Measurements from ENCODE around the gene ZNF691. TPM values are rescaled to one million over a fixed set of nuclear protein-coding genes. Genes with fewer than 3 reads are reported as not detected.
A peak's percentile ranks its signal among the peaks of the same experiment; 100 is the strongest.
"Not testable (repeated sequence)": the region's sequence is repeated elsewhere in the genome, so short reads cannot be mapped to it uniquely, and the experiment has no call there.

ZNF691 gene, protein sequence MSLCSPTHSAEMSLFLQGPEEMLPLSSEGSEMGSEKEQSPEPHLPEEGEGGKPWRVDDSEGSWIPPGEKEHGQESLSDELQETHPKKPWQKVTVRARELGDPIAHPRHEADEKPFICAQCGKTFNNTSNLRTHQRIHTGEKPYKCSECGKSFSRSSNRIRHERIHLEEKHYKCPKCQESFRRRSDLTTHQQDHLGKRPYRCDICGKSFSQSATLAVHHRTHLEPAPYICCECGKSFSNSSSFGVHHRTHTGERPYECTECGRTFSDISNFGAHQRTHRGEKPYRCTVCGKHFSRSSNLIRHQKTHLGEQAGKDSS
- total RNA-seq = 10 to 100 TPM; 10.8 to 11.0 TPM

DNA sequence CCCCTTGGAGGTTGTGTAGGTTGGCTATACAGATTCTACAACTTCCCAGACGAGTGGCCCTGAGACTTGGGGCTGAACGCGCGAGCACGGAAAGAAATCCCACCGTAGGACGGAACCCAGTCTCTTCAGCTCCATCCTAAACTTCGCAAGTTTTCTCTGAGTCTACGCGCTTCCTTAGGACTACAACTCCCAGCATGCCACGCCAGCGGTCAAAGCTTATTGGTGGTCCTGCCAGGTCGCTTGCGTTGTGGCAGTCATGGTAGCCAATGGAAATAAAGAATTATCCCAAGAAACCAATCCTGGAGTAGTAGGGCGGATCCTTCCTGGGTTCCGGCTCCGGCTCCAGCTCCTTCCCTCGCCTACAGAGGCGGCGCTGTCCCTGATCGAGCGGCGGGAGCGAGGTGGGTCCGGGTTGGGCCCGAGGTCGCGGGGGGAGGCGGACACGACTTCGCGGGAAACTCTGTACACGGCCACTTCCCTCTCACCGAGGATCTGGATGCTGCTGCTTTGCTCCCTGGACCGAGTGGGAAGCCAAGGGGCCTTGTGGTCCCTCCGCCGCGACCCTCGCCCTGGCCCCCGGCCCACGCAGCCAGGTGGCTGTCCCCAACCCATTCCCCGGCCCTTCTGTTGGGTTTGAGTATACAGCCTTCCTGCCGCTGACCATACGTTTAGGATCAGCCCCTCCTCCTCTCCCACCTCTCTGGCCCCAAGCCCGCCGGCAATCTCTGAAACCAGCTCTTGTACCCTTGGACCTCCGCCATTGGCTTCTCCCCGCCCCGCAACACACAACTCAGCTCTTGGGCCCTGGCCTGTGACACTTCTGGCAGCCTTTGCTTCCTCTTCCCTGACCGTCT is at the start of gene ZNF691:
ZNF691 (plus strand) TSS at position 357 of the 854 bp plus-strand sequence. CDS start 3,046 bp downstream, outside the sequence.
- Mint-ChIP-seq H3K4me3 (peak within 1 kb of the TSS; percentile 99), H3K9me3 (peaks cover 6% of the 10 kb centered on the region), H3K27ac (peak within 1 kb of the TSS; percentile 90), H3K27me3 (no peaks in the 10 kb centered on the region), H3K36me3 (ENCODE audit: low read depth) (peaks cover 33% of the 10 kb centered on the region), H3K4me1 (peaks cover 33% of the 10 kb centered on the region)
- POLR2A ChIA-PET = interaction anchor here (0.6 to 1.4 kb wide), 7 partner anchors 11 to 514 kb away, joined by 3 to 6 read pairs (median 4); partner anchors contain the start of genes C1orf50 and P3H1
- CTCF ChIA-PET = interaction anchor here (0.8 to 3.2 kb wide), 12 partner anchors 8 to 227 kb away, joined by 3 to 17 read pairs (median 4); no protein-coding TSS in a partner anchor
- peak; percentile 94 for DNase-seq

DNA sequence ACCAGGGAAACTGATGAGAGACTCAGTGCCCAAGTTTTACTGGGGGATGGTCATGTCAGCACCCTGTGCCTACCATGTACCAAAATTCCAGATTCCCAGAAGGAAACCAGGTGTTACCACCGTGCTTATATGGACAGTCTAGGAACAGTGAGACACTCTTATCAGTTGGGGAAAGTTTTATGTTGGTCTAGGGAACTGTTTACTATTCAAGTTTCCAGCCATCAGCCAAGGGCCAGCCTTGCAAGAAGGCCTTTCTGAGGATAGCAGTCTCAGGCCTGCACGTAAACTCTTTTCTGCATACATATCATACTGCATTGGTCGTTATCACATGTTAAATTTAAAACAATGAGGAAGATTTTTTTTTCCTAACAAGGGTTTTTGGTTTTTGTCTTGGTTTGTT is 49.0 kb upstream of the ZNF691 start:
- POLR2A ChIA-PET = no interaction called here
- no peaks in the 10 kb centered on the region for H3K36me3 Mint-ChIP-seq (ENCODE audit: low read depth)
- H3K4me3 Mint-ChIP-seq = no peak overlapping the region
- no peak for DNase-seq
- H3K27ac Mint-ChIP-seq = no peak overlapping the region
- H3K9me3 Mint-ChIP-seq = no peaks in the 10 kb centered on the region
- H3K27me3 Mint-ChIP-seq = peaks cover 10% of the 10 kb centered on the region
- CTCF ChIA-PET = no interaction called here
- H3K4me1 Mint-ChIP-seq = no peaks in the 10 kb centered on the region

DNA sequence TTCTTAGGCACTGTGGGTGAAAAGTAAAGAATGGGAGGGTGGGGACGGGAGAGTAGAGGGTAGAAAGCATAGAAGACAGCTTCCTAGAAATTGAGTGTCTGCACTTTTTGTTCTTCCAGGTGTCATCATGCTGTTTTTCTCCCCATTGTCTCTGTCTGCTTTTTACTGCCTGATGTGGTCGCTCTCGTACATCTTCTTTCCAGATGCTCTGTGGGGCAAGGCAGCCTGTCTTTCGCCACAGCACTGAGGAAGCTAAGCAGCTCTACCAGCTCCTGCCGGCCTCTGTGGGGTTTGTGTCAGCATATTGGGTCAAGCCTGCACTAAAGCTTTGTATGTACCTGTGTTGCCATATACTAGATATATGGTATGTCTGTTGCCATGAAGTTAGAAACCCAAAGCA is 48.4 kb upstream of the ZNF691 start:
- CTCF ChIA-PET = no interaction called here
- DNase-seq = no peak
- H3K27me3 Mint-ChIP-seq = peaks cover 10% of the 10 kb centered on the region
- H3K9me3 Mint-ChIP-seq = no peaks in the 10 kb centered on the region
- no peaks in the 10 kb centered on the region for H3K36me3 Mint-ChIP-seq (ENCODE audit: low read depth)
- POLR2A ChIA-PET = no interaction called here
- H3K27ac Mint-ChIP-seq = no peak overlapping the region
- no peaks in the 10 kb centered on the region for H3K4me1 Mint-ChIP-seq
- no peak overlapping the region for H3K4me3 Mint-ChIP-seq

DNA sequence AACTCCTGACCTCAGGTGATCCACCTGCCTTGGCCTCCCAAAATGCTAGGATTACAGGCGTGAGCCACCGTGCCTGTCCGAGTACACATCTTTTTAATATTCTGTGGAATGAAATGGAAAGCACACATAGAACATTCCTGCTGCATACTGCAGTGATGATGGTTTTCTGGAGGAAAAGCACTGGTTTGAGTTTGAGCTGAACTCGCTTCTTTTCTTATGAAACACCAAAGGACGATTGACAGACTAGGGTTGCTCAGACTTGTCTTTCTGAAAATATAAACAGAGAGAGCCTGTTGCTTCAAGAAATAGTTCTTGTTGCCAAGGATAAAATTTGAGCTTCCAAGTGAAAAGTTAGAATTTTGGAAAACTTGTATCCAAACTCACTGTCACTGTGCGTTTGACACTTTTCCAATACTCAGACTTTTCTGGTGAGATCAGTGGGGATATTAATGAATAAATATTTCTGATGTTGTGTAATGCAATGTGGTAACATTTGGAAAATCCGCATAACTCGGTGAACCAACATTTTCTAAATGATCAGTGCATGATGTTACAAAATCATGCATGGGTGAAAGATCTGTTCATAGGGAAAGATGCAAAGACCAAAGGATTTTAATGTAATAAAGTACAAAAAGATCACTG is 44.5 kb upstream of the ZNF691 start:
- no peak overlapping the region for H3K4me3 Mint-ChIP-seq
- H3K27ac Mint-ChIP-seq = no peak overlapping the region
- no peak for DNase-seq
- H3K27me3 Mint-ChIP-seq = peaks cover 6% of the 10 kb centered on the region
- CTCF ChIA-PET = interaction anchor here (1.1 kb wide), 1 partner anchor 19 kb away, joined by 3 read pairs; no protein-coding TSS in a partner anchor
- peaks cover 6% of the 10 kb centered on the region for H3K4me1 Mint-ChIP-seq
- POLR2A ChIA-PET = no interaction called here
- peaks cover 3% of the 10 kb centered on the region for H3K36me3 Mint-ChIP-seq (ENCODE audit: low read depth)
- H3K9me3 Mint-ChIP-seq = no peaks in the 10 kb centered on the region

DNA sequence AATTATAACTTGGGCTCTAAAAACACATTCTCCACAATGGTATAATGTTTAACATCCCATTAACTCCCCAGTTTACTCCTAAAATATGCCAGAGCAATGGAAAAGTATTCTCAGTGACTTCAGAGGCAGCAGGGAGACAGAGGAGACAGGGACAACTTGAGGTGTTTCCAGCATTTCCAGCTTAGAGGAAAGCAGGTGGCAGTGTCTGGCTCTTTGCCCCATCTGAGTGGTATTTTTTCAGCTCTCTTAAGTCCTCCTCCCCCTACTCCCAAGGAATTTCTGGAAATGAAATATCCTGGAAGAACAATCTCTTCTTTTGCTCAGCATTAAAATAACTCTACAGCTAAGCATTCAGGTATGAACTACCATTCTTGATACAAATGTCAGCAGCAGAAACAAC is 40.2 kb upstream of the ZNF691 start:
- Mint-ChIP-seq H3K4me3 (no peak overlapping the region), H3K9me3 (no peaks in the 10 kb centered on the region), H3K4me1 (peaks cover 15% of the 10 kb centered on the region), H3K27me3 (no peaks in the 10 kb centered on the region), H3K27ac (no peak overlapping the region), H3K36me3 (ENCODE audit: low read depth) (peaks cover 3% of the 10 kb centered on the region)
- no peak for DNase-seq
- ChIA-PET CTCF (interaction anchor here (2.2 kb wide), 1 partner anchor 10 kb away, joined by 8 read pairs; the partner anchor contains the start of genes ERMAP and SVBP), POLR2A (interaction anchor here (0.7 kb wide), 1 partner anchor 1035 kb away, joined by 3 read pairs; no protein-coding TSS in a partner anchor)

DNA sequence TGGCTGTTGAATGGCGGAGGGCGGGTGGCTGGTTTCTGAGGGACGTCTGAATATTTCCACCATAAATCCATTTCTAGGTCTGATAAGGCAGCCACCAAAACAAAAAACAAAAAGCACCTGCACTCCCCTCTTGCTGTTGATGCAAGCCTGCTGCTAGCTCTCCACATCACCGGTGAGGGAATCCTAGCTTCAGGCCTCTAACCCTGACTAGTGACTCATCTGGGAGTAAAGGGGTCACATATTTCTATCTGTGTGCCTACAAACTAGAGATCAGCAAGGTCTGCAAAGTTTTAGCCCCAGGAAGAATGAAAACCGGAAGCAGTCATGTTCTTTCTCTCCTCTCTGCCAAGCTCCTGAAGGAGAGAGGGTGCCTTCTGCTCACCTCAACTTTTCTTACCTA is 39.8 kb upstream of the ZNF691 start:
- CTCF ChIA-PET = interaction anchor here (0.7 to 2.2 kb wide), 2 partner anchors 10 to 23 kb away, joined by 3 to 8 read pairs; partner anchors contain the start of genes ERMAP and SVBP
- peak overlapping the region; percentile 33 for H3K27ac Mint-ChIP-seq

DNA sequence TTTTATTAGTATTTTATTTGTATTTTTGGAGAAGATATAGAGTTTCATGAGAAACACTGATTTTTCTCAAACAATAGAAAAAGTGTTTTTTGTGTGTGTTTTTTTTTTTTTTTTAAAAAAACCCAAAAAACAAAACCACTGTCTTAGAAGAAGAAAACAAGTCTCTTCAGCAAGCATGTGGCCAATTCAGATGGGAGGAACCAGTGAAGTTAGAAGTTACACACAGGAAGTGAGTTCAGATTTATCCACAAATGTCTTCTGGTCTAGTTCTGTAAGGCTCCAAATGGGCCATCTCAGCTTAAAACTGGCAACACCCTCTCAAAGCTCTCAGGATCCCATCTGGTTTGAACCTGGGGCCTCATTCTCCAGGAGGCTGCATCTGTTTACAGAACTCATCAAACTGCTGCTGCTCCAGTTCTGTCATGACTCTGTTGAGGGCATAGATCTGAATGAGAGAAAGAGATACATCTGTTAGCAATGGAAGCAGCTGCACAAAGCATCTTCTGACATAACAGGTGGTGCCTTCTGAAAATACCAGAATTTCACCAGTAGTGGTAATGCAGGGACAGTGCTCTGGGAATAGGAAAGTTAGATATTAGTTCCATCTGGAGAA is 39.3 kb upstream of the ZNF691 start:
- ChIA-PET CTCF (interaction anchor here (0.7 to 1.4 kb wide), 2 partner anchors 24 to 39 kb away, joined by 3 to 4 read pairs; partner anchors contain the start of gene ZNF691), POLR2A (interaction anchor here (0.6 to 0.7 kb wide), 2 partner anchors 27 to 1034 kb away, joined by 3 to 7 read pairs; no protein-coding TSS in a partner anchor)
- H3K4me1 Mint-ChIP-seq = peaks cover 15% of the 10 kb centered on the region
- H3K27ac Mint-ChIP-seq = peak overlapping the region; percentile 86
- H3K27me3 Mint-ChIP-seq = no peaks in the 10 kb centered on the region
- peaks cover 3% of the 10 kb centered on the region for H3K36me3 Mint-ChIP-seq (ENCODE audit: low read depth)
- no peak for DNase-seq
- H3K4me3 Mint-ChIP-seq = no peak overlapping the region
- H3K9me3 Mint-ChIP-seq = no peaks in the 10 kb centered on the region

More for the DNA sequence above, 39.8 kb upstream of the ZNF691 start:
- peaks cover 3% of the 10 kb centered on the region for H3K36me3 Mint-ChIP-seq (ENCODE audit: low read depth)
- H3K27me3 Mint-ChIP-seq = no peaks in the 10 kb centered on the region
- H3K4me1 Mint-ChIP-seq = peaks cover 15% of the 10 kb centered on the region
- H3K9me3 Mint-ChIP-seq = no peaks in the 10 kb centered on the region
- DNase-seq = no peak
- POLR2A ChIA-PET = interaction anchor here (0.6 to 0.7 kb wide), 2 partner anchors 27 to 1035 kb away, joined by 3 to 7 read pairs; no protein-coding TSS in a partner anchor
- no peak overlapping the region for H3K4me3 Mint-ChIP-seq

DNA sequence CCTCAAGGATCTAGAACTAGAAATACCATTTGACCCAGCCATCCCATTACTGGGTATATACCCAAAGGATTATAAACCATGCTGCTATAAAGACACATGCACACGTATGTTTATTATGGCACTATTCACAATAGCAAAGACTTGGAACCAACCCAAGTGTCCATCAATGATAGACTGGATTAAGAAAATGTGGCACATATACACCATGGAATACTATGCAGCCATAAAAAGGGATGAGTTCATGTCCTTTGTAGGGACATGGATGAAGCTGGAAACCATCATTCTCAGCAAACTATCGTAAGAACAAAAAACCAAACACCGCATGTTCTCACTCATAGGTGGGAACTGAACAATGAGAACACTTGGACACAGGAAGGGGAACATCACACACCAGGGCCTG is 31.6 kb upstream of the ZNF691 start:
- H3K9me3 Mint-ChIP-seq; H3K27me3 Mint-ChIP-seq; H3K36me3 Mint-ChIP-seq (ENCODE audit: low read depth); H3K27ac Mint-ChIP-seq; H3K4me3 Mint-ChIP-seq; CTCF ChIA-PET; POLR2A ChIA-PET; DNase-seq: not testable (repeated sequence)
- peaks cover 25% of the 10 kb centered on the region for H3K4me1 Mint-ChIP-seq

DNA sequence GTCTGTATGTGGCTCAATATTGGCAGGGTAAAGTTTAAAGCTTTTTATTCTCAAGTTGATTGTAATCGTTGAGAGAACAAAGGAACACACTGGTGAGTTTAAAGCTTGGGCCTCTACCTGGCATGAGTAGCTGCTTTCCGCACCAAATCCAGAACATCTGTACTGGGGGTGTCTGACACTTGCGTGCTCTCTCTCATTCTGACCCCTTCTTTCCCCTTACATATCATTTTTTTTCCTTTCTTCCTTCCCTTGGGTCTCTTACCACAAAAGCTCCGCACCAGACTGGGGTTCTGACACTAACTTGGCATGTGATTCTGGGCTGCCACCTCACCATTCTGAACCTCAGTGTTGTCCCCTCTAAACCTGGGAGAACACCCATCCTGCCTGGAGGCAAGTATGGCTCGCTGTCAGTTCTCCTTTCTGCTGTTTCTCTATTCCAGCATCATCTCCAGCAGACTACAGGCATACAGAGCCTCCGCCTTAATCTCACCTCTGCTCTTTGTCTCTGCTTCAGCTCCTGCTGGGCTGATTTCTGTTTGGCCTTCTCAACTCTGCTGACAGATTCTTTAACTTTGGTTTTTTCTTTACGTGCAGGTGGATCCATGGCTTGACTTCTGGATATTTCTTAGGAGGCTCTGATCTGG is 30.4 kb upstream of the ZNF691 start:
- H3K27me3 Mint-ChIP-seq = no peaks in the 10 kb centered on the region
- peak overlapping the region; percentile 76 for H3K4me3 Mint-ChIP-seq
- peaks cover 8% of the 10 kb centered on the region for H3K36me3 Mint-ChIP-seq (ENCODE audit: low read depth)
- POLR2A ChIA-PET = no interaction called here
- H3K9me3 Mint-ChIP-seq = no peaks in the 10 kb centered on the region
- H3K4me1 Mint-ChIP-seq = peaks cover 32% of the 10 kb centered on the region
- peak; percentile 18 for DNase-seq
- peak overlapping the region; percentile 86 for H3K27ac Mint-ChIP-seq
- CTCF ChIA-PET = interaction anchor here (0.5 to 2.3 kb wide), 6 partner anchors 11 to 99 kb away, joined by 4 to 8 read pairs (median 4); partner anchors contain the start of genes C1orf50 and P3H1

DNA sequence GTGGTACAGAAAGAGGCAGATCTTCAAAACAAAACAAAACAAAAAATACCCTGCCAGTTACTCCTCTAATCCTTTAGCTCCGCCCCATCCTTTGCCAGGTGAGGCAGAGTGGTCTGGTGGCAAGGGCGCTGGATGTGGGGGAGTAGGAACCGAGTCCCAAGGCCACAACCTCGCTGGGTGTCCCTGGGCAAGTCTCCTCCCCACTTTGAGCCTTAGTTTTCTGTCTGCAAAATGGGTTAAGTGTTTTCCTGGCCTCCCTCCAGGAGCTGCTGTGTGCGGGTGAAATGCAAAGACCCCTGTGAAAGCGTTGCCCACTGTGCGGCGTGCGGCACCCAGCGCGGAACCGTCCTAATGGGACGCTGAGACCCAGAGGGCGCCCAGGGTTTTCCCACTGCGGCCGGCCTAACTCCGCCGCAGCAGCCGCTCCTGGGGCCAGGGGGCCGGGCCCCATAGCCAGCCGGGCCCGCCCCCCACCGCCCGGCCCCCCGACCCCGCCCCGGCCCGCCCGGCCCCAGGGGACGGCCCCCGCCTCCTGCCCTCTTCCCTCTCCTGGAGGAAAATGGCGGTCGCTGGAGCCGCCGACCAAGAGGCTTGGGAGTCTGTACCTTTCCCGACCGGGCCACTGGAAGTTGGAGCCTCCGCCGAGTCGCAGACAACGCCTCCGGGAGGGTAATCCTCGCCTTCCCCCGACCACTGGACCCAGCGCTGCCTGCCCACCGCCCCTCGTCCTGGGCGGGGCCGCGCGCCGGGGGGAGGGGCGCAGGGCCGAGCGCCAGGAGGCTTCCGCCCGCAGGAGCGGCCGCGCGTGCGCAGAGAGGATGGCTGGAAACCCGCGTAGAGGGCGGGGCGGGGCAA is 29.6 kb upstream of the ZNF691 start, which contains the start of the genes ERMAP and SVBP:
ERMAP (plus strand) TSS at position 538 of the 855 bp plus-strand sequence. CDS start 13,327 bp downstream, outside the sequence.
SVBP (minus strand) TSS at position 813 of the 855 bp plus-strand sequence. CDS start 853 bp downstream, outside the sequence.
- Mint-ChIP-seq H3K9me3 (no peaks in the 10 kb centered on the region), H3K4me3 (peak within 1 kb of the TSS; percentile 76), H3K36me3 (ENCODE audit: low read depth) (peaks cover 8% of the 10 kb centered on the region), H3K4me1 (peaks cover 32% of the 10 kb centered on the region), H3K27ac (peak within 1 kb of the TSS; percentile 86), H3K27me3 (no peaks in the 10 kb centered on the region)
- ChIA-PET CTCF (interaction anchor here (0.5 to 2.3 kb wide), 6 partner anchors 11 to 50 kb away, joined by 4 to 8 read pairs (median 4); partner anchors contain the start of genes C1orf50 and P3H1), POLR2A (no interaction called here)
- peak; percentile 93 for DNase-seq

DNA sequence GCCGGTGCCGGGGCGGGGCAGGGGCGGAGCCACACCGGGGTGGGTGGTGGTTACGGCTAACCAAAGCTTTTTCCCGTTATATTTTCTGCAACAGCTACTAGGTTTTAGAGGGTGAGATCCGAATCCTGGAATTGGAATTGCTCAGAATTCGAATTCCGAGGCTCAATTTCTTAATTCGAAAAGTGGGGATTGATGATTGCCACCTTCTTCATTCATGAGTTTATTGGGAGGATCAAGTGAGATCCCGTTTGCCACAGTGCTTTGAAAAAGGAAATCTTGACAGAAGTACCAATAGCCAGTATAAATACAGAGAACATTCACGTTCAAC is 29.0 kb upstream of the ZNF691 start:
- H3K27me3 Mint-ChIP-seq = no peaks in the 10 kb centered on the region
- peak overlapping the region; percentile 54 for H3K27ac Mint-ChIP-seq
- DNase-seq = no peak
- peak overlapping the region; percentile 68 for H3K4me3 Mint-ChIP-seq
- no peaks in the 10 kb centered on the region for H3K9me3 Mint-ChIP-seq
- peaks cover 8% of the 10 kb centered on the region for H3K36me3 Mint-ChIP-seq (ENCODE audit: low read depth)
- peaks cover 32% of the 10 kb centered on the region for H3K4me1 Mint-ChIP-seq
- ChIA-PET CTCF (interaction anchor here (0.7 to 2.3 kb wide), 5 partner anchors 9 to 51 kb away, joined by 3 to 8 read pairs (median 4); partner anchors contain the start of genes C1orf50, P3H1 and ZNF691), POLR2A (interaction anchor here (0.9 kb wide), 1 partner anchor 29 kb away, joined by 5 read pairs; the partner anchor contains the start of gene ZNF691)
